Activated CD4-positive, alpha-beta memory T cell treated with anti-CD3 and anti-CD28 coated beads for 36 hours (primary cell): ENCODE measurements around the gene DHDDS. TPM values are rescaled to one million over a fixed set of nuclear protein-coding genes. Genes with fewer than 3 reads are reported as not detected.

Experiments used
- CTCF ChIA-PET: fragments of 350-600 bp; sonication (Branson Sonifier 250); formaldehyde crosslinking; loops from one replicate; lab custom pipeline; 2021; ENCODE audit warnings: antibody characterized with exemption, inconsistent platforms; lab: Charles Lee
- POLR2A ChIA-PET: fragments of 350-600 bp; sonication (Branson Sonifier 250); formaldehyde crosslinking; loops from one replicate; lab custom pipeline; 2021; ENCODE audit warnings: antibody characterized with exemption; lab: Charles Lee
- DNase-seq: peaks from one replicate; pipeline ENCODE4 v3.0.0-alpha.2; 2020
- H3K27ac Mint-ChIP-seq: one replicate; pipeline ENCODE4 v1.8.0; 2021; ENCODE audit warnings: mixed read lengths
- H3K27me3 Mint-ChIP-seq: one replicate; pipeline ENCODE4 v1.8.0; 2021; ENCODE audit warnings: mixed read lengths
- H3K36me3 Mint-ChIP-seq: one replicate; pipeline ENCODE4 v1.8.0; 2021; ENCODE audit warnings: mixed read lengths
- H3K4me1 Mint-ChIP-seq: one replicate; pipeline ENCODE4 v1.8.0; 2021; ENCODE audit warnings: low read depth, mixed read lengths
- H3K4me3 Mint-ChIP-seq: one replicate; pipeline ENCODE4 v1.8.0; 2021; ENCODE audit warnings: mild to moderate bottlenecking, mixed read lengths
- H3K9me3 Mint-ChIP-seq: one replicate; pipeline ENCODE4 v1.8.0; 2021; ENCODE audit warnings: mixed read lengths
- intact Hi-C: fragments of 100-400 bp; cut with micrococcal nuclease; formaldehyde crosslinking; loops from one replicate; pipeline ENCODE4 v1.15.1; 2023
- total RNA-seq, 2 experiments: library from RNA; stranded (reverse); gene quantifications; one replicate each; pipeline ENCODE4 v1.2.3, GENCODE V29; 2021

DHDDS gene
- total RNA-seq, 2 experiments from 2014 or later: 41.9 to 45.5 TPM

DNA sequence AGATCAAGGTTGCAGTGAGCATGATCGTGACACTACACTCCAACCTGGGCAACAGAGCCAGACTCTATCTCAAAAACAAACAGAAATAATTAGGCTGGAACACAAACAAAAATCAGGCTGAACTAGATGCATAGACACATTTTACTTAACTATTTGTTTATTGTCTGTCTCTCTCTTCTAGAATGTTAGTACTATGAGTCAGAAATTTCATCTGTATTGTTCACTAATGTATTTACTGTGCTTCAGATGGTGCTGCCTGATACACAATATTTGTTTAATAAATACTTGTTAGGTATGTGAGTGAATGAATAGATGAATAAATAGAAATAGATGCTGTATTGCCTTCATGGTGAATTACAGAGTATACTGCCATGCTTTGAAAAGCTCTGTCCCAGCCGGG, 27.5 kb upstream of the DHDDS start:
- no peak for DNase-seq
- intact Hi-C loops: no loop called here
- H3K27me3 Mint-ChIP-seq: peaks cover 25% of the 10 kb centered on the region
- no peak overlapping the region for H3K27ac Mint-ChIP-seq
- CTCF ChIA-PET: interaction anchor here (0.7 kb wide), 1 partner anchor 96 kb away, joined by 4 read pairs; no protein-coding TSS in a partner anchor
- no peaks in the 10 kb centered on the region for H3K9me3 Mint-ChIP-seq
- H3K4me1 Mint-ChIP-seq: peaks cover 13% of the 10 kb centered on the region
- H3K36me3 Mint-ChIP-seq: no peaks in the 10 kb centered on the region
- POLR2A ChIA-PET: no interaction called here
- H3K4me3 Mint-ChIP-seq: no peak overlapping the region

DNA sequence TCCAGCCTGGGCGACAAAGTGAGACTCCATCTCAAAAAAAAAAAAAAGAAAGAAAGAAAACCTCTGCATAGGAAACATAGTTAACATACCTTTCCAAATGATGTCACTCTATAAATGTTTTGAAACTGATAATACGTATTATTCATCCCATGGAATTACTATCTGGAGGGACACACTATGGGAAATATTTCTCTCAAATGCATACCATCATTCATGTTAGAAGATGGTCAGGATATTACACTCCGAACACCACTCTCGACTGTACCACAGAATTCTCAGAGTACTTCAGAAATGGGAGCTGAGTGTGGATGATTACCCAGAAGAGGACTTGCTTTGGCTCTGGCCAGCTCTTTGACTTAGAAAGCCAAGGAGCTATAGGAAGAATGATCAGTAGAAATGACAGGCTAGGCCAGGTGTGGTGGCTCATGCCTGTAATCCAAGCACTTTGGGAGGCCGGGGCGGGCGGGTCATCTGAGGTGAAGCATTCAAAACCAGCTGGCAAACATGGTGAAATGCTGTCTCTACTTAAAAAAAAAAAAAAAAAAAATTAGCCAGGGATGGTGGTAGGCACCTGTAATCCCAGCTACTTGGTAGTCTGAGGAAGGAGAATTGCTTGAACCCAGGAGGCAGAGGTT, 26.7 kb upstream of the DHDDS start:
- no peaks in the 10 kb centered on the region for H3K9me3 Mint-ChIP-seq
- H3K4me1 Mint-ChIP-seq: peaks cover 15% of the 10 kb centered on the region
- POLR2A ChIA-PET: no interaction called here
- H3K36me3 Mint-ChIP-seq: no peaks in the 10 kb centered on the region
- CTCF ChIA-PET: interaction anchor here (0.5 to 4.5 kb wide), 4 partner anchors 10 to 129 kb away, joined by 3 to 40 read pairs (median 5); no protein-coding TSS in a partner anchor
- no peak overlapping the region for H3K4me3 Mint-ChIP-seq
- DNase-seq: no peak
- intact Hi-C loops: no loop called here
- no peak overlapping the region for H3K27ac Mint-ChIP-seq
- peaks cover 28% of the 10 kb centered on the region for H3K27me3 Mint-ChIP-seq

DNA sequence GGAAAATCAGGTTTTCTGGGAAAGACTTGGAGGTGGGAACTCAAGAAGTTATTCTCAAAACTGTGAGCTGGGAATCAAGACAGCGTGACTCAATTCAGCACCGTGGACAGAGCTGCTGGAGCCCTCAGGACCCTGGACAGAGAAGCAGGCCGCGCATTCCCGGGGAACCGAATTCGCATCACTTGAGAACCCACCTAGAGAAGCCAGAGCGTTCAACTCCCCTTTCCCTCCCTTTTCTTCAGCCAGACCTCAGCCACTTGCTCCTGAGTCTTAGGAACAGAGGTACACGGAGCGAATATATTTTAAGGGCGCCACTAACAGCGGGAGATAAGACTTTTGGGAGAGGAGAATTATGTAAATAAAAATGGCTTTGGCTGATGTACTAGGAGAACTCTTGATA, 23.5 kb upstream of the DHDDS start:
- intact Hi-C loops: no loop called here
- no peak overlapping the region for H3K4me3 Mint-ChIP-seq
- H3K4me1 Mint-ChIP-seq: peaks cover 21% of the 10 kb centered on the region
- ChIA-PET POLR2A (no interaction called here), CTCF (interaction anchor here (4.5 kb wide), 1 partner anchor 8 kb away, joined by 40 read pairs; no protein-coding TSS in a partner anchor)
- no peaks in the 10 kb centered on the region for H3K9me3 Mint-ChIP-seq
- DNase-seq: peak; percentile 83
- peaks cover 49% of the 10 kb centered on the region for H3K27me3 Mint-ChIP-seq
- no peaks in the 10 kb centered on the region for H3K36me3 Mint-ChIP-seq
- peak overlapping the region; percentile 65 for H3K27ac Mint-ChIP-seq

DNA sequence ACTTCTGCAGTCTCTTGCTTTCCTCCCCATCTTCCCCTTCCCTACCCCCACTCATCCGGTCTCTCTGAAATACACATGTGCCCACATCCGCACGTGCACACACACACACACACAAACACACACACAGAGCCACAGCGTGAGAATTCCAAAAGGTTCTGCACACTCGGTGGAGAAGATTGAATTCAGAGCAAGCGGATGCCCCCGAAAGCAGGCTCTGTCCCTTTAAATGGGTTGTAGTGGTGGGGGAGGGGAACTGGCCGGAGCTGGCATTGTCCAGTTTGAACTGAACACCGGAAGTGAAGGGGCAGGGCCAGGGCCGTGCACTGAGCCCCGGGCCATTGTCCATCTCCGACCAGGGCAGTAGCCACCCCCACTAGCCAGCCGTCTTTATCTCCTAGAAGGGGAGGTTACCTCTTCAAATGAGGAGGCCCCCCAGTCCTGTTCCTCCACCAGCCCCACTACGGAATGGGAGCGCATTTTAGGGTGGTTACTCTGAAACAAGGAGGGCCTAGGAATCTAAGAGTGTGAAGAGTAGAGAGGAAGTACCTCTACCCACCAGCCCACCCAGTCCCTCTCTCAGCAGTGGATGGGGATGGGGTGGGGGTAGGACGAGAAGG, 22.8 kb upstream of the DHDDS start:
- Mint-ChIP-seq H3K4me3 (no peak overlapping the region), H3K9me3 (no peaks in the 10 kb centered on the region), H3K27ac (no peak overlapping the region), H3K4me1 (peaks cover 21% of the 10 kb centered on the region), H3K36me3 (no peaks in the 10 kb centered on the region), H3K27me3 (peaks cover 48% of the 10 kb centered on the region)
- POLR2A ChIA-PET: interaction anchor here (0.7 kb wide), 1 partner anchor 518 kb away, joined by 3 read pairs; no protein-coding TSS in a partner anchor
- no peak for DNase-seq
- intact Hi-C loops: no loop called here
- CTCF ChIA-PET: interaction anchor here (1.0 to 4.5 kb wide), 3 partner anchors 7 to 175 kb away, joined by 3 to 40 read pairs (median 5); partner anchors contain the start of gene CEP85

DNA sequence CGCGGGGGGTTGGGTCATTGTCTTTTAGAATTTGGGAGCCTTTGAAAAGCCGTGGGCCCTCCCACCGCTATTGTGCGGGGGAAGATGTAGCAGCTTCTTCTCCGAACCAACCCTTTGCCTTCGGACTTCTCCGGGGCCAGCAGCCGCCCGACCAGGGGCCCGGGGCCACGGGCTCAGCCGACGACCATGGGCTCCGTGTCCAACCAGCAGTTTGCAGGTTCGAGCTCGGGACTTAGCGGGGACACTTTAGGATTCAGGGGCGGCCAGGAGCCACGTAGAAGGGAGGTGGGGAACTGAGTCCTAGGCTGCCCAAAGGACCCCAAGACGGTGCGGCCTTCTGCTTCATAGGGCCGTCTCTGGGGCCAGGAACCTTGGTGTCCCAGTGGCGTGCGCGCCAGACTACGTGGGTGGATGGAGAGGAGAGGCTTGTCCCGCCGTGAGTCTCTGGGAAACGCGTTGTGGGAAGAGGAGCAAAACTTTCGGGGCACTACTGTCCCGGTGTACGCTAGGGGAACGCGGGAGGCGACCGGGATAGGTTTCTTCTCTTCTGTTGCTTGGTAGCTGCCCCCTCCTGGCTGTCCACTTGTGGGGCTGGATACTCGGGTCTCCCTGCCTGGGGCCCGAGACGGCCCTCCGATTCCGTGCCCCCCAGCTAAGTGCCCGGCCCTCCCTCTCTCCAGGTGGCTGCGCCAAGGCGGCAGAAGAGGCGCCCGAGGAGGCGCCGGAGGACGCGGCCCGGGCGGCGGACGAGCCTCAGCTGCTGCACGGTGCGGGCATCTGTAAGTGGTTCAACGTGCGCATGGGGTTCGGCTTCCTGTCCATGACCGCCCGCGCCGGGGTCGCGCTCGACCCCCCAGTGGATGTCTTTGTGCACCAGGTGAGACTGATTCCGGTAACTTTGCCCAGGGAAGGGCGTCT, 21.2 kb upstream of the DHDDS start, which contains the start of gene LIN28A:
LIN28A (plus strand) TSS at position 112 of the 918 bp plus-strand sequence; CDS start at position 187, 75 bp downstream.
- intact Hi-C loops: loop anchor here (10.0 kb wide), 1 partner anchor 306 kb away; no protein-coding TSS in a partner anchor
- H3K27ac Mint-ChIP-seq: no peak within 1 kb of the TSS
- ChIA-PET POLR2A (no interaction called here), CTCF (interaction anchor here (1.0 kb wide), 1 partner anchor 177 kb away, joined by 3 read pairs; the partner anchor contains the start of gene CEP85)
- peaks cover 21% of the 10 kb centered on the region for H3K4me1 Mint-ChIP-seq
- no peak for DNase-seq
- peaks cover 48% of the 10 kb centered on the region for H3K27me3 Mint-ChIP-seq
- H3K9me3 Mint-ChIP-seq: no peaks in the 10 kb centered on the region
- no peak within 1 kb of the TSS for H3K4me3 Mint-ChIP-seq
- no peaks in the 10 kb centered on the region for H3K36me3 Mint-ChIP-seq

DNA sequence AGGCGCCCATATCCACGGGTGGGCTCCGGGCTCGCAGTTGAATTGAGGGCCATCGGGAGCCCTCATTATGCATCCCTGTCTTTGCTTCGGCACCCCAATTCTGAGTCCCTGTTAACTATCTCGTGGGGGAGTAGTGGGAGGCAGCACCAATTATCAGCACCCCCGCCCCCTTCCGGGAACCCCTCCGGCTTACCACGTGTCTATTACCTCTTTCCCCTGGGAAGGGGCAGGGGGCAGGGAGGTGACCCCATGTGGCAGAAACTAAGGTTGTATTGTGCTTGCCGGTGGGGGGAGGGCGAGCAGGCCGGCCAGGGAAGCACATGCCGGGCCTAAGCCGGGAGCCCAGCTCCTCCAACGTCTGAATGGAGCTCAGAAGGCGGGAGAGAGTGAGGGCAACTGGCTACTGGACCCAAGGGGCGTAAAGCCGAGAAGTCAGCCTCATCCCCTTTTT, 20.5 kb upstream of the DHDDS start:
- Mint-ChIP-seq H3K4me3 (no peak overlapping the region), H3K36me3 (no peaks in the 10 kb centered on the region), H3K4me1 (peaks cover 21% of the 10 kb centered on the region), H3K27me3 (peaks cover 48% of the 10 kb centered on the region), H3K27ac (no peak overlapping the region), H3K9me3 (no peaks in the 10 kb centered on the region)
- CTCF ChIA-PET: interaction anchor here (0.6 kb wide), 1 partner anchor 18 kb away, joined by 3 read pairs; no protein-coding TSS in a partner anchor
- intact Hi-C loops: loop anchor here (10.0 kb wide), 1 partner anchor 307 kb away; no protein-coding TSS in a partner anchor
- POLR2A ChIA-PET: no interaction called here
- no peak for DNase-seq

DNA sequence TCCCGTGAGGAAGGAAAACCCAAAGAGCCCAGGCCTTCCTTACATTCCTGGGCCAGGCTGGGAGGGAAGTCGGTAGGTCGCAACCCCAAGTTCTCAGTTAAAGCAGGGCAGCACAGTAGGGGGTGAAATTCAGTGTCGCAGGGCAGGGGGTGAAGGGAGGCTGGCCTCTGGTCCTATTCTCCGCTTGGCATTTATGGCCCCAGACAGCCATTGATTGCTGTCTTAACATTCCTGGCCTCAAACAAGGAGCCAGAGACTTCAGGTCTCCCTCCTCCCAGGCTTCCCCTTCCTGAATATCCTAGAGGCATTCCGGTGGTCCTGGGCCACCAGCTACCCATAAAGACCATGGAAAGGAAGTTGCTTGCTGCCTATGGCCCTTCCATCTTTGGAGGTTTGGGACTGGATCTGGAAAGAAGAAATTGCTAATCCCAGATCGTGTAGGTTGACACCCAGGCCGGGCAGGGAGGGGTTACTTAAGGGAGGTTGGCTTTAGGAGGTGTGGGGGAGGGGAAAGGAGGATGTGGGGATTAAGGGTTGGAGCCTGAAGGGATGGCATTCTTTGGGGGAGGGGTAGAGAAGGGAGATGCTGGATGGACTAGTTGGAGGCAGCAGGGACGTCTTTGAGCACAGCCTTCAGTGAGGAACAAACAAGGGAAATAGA, 19.8 kb upstream of the DHDDS start:
- CTCF ChIA-PET: interaction anchor here (0.6 to 1.3 kb wide), 4 partner anchors 19 to 131 kb away, joined by 3 to 4 read pairs (median 3); no protein-coding TSS in a partner anchor
- H3K27me3 Mint-ChIP-seq: peaks cover 48% of the 10 kb centered on the region
- peaks cover 23% of the 10 kb centered on the region for H3K4me1 Mint-ChIP-seq
- no peak for DNase-seq
- H3K4me3 Mint-ChIP-seq: no peak overlapping the region
- POLR2A ChIA-PET: no interaction called here
- no peaks in the 10 kb centered on the region for H3K9me3 Mint-ChIP-seq
- H3K27ac Mint-ChIP-seq: no peak overlapping the region
- intact Hi-C loops: loop anchor here (10.0 kb wide), 1 partner anchor 308 kb away; no protein-coding TSS in a partner anchor
- no peaks in the 10 kb centered on the region for H3K36me3 Mint-ChIP-seq

DNA sequence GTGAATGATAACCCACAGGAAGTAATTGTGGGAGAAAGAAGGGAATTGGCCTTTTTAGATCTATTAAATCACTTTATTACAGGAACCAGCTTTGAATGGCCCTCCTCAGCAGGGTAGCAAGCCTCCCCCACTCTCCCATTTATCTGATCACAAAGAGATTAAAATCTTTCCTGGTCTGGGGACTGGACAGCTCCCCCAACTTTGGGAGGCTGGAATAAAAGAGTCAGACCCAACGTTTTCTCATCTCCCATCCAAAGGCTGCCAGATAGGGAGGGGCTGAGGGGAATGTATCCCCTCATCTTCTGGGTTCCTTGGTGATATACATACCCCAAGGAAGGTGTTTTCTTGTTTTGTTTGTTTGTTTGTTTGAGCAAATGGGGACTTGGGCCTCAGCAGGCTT, 19.1 kb upstream of the DHDDS start:
- Mint-ChIP-seq H3K9me3 (no peaks in the 10 kb centered on the region), H3K4me1 (peaks cover 23% of the 10 kb centered on the region), H3K36me3 (no peaks in the 10 kb centered on the region), H3K27me3 (peaks cover 48% of the 10 kb centered on the region), H3K27ac (no peak overlapping the region), H3K4me3 (no peak overlapping the region)
- ChIA-PET POLR2A (no interaction called here), CTCF (interaction anchor here (0.7 to 1.3 kb wide), 3 partner anchors 49 to 132 kb away, joined by 3 to 4 read pairs (median 3); no protein-coding TSS in a partner anchor)
- intact Hi-C loops: loop anchor here (10.0 kb wide), 1 partner anchor 308 kb away; no protein-coding TSS in a partner anchor
- no peak for DNase-seq

DNA sequence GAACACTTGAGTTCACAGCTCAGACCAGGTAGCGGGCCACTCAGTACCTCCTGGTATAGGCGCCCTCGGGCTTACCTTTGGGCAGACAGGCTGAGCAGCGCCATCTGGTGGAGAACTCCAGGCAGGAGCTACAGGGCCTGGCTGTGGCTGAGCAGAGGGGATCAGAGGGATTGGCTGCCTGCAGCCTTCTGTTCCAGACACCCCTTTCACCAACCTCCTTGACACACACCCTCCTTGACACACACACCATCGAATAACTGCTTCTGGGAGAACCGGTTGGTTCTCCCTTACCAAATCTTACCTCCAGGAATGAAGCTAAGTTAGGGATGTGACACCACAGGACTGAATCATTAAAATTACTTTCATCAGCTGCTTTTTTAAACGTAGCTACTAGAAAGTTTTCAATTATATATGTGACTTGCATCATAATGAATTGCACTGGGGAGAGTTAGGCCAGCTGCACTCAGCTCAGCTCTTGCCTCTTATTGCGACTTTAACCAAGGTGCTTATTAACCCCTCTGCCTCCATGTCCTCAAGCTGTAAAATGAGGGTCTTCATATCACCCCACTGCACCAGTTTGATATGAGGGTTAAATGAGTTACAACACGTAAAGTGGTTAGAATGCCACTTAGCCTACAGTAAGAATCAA, 14.9 kb upstream of the DHDDS start:
- Mint-ChIP-seq H3K27ac (no peak overlapping the region), H3K9me3 (no peaks in the 10 kb centered on the region), H3K27me3 (peaks cover 15% of the 10 kb centered on the region), H3K36me3 (no peaks in the 10 kb centered on the region), H3K4me3 (no peak overlapping the region), H3K4me1 (peaks cover 2% of the 10 kb centered on the region)
- ChIA-PET CTCF (interaction anchor here (0.6 to 4.0 kb wide), 60 partner anchors 9 to 399 kb away, joined by 3 to 40 read pairs (median 5); partner anchors contain the start of genes C1orf232, CD52, CEP85 and CRYBG2), POLR2A (interaction anchor here (0.6 to 1.5 kb wide), 4 partner anchors 53 to 108 kb away, joined by 3 read pairs; partner anchors contain the start of gene HMGN2)
- peak; percentile 89 for DNase-seq
- intact Hi-C loops: loop anchor here (5.0 to 10.0 kb wide), 2 partner anchors 55 to 312 kb away; no protein-coding TSS in a partner anchor

DNA sequence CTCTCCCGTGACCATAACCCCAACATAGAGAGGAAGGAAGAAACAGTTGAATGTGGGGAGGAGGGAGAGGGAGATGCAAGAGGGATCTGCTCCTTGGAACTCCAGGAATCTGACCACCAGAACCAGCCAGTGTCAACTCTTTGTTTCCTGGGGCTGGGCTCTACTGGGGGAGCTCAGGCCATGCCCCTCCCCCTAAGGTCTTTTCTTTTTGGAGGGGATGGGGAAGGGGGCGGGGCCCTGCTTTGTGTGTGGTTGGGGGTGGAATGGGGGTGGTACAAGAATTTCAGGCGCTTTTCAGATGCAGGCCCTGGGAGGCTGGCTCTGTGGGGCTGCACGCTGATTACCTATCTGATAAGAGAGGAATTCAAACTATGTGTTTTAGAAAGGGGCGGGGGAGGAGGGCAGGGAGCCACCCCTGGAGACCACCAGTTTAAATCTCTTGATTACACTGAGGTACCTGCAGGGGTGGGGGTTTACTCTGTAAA, 13.2 kb upstream of the DHDDS start:
- ChIA-PET CTCF (interaction anchor here (1.0 to 4.0 kb wide), 6 partner anchors 11 to 144 kb away, joined by 3 to 35 read pairs (median 12); partner anchors contain the start of gene DHDDS), POLR2A (no interaction called here)
- H3K9me3 Mint-ChIP-seq: no peaks in the 10 kb centered on the region
- H3K27me3 Mint-ChIP-seq: peaks cover 2% of the 10 kb centered on the region
- H3K4me1 Mint-ChIP-seq: peaks cover 2% of the 10 kb centered on the region
- DNase-seq: no peak
- no peak overlapping the region for H3K4me3 Mint-ChIP-seq
- intact Hi-C loops: loop anchor here (5.0 to 10.0 kb wide), 2 partner anchors 57 to 314 kb away; no protein-coding TSS in a partner anchor
- no peak overlapping the region for H3K27ac Mint-ChIP-seq
- H3K36me3 Mint-ChIP-seq: no peaks in the 10 kb centered on the region
